HFFc6 (cell line): ENCODE measurements around the gene JAZF1. TPM values are rescaled to one million over a fixed set of nuclear protein-coding genes. Genes with fewer than 3 reads are reported as not detected.
A peak's percentile ranks its signal among the peaks of the same experiment; 100 is the strongest.

Experiments used
- DNase-seq: peaks from one replicate; pipeline ENCODE4 v3.0.0-alpha.2; 2018
- H3K27ac Mint-ChIP-seq: 2 replicates; pipeline ENCODE4 v1.8.0; 2020; ENCODE audit warnings: mild to moderate bottlenecking, mixed read lengths
- H3K27me3 Mint-ChIP-seq: 2 replicates; pipeline ENCODE4 v1.8.0; 2021; ENCODE audit warnings: mild to moderate bottlenecking, moderate library complexity, mixed read lengths; ENCODE audit not compliant: insufficient read depth
- H3K36me3 Mint-ChIP-seq: 2 replicates; pipeline ENCODE4 v1.8.0; 2021; ENCODE audit warnings: low read depth, mixed read lengths
- H3K4me1 Mint-ChIP-seq: 2 replicates; pipeline ENCODE4 v1.8.0; 2020; ENCODE audit warnings: low read depth, mixed read lengths
- H3K4me3 Mint-ChIP-seq: 2 replicates; pipeline ENCODE4 v1.8.0; 2020; ENCODE audit warnings: mild to moderate bottlenecking, moderate library complexity, mixed read lengths
- H3K9me3 Mint-ChIP-seq: 2 replicates; pipeline ENCODE4 v1.8.0; 2020; ENCODE audit warnings: mild to moderate bottlenecking, mixed read lengths
- CTCF ChIP-seq: fragments of 200-600 bp; sonication (generic); IDR thresholded peaks from 2 replicates; pipeline ENCODE4 v1.5.0; 2021; ENCODE audit warnings: antibody characterized with exemption, mild to moderate bottlenecking
- total RNA-seq, 6 experiments: library from RNA; stranded (reverse); fragmentation: NEBNext Ultra II Directional; extraction: Animal tissue kit (Norgen Biotek cat#: 25700); gene quantifications; 2 replicates in 1 of 6; 3 replicates in 5 of 6; pipeline ENCODE4 v1.2.3, GENCODE V29; 2021

Gene JAZF1
- total RNA-seq, 6 experiments from 2014 or later: 17.5 to 26.3 (median 21.4) TPM

GRCh38 chr7:28013441-28013840, 167.2 kb downstream of the JAZF1 start:
- Mint-ChIP-seq H3K4me1 (peaks cover 37% of the 10 kb centered on the region), H3K4me3 (no peak overlapping the region), H3K9me3 (peaks cover 5% of the 10 kb centered on the region), H3K27me3 (no peaks in the 10 kb centered on the region; the same call in none of the 2 replicates), H3K36me3 (peaks cover 21% of the 10 kb centered on the region), H3K27ac (no peak overlapping the region)
- DNase-seq: no peak
- TF ChIP-seq CTCF: no peak

- no peak for DNase-seq
- peaks cover 32% of the 10 kb centered on the region for H3K4me1 Mint-ChIP-seq
- H3K9me3 Mint-ChIP-seq: peaks cover 5% of the 10 kb centered on the region
- no peak overlapping the region for H3K27ac Mint-ChIP-seq
- H3K27me3 Mint-ChIP-seq: no peaks in the 10 kb centered on the region; the same call in none of the 2 replicates
- H3K4me3 Mint-ChIP-seq: no peak overlapping the region
- peaks cover 21% of the 10 kb centered on the region for H3K36me3 Mint-ChIP-seq
- no peak for TF ChIP-seq CTCF
Observed at GRCh38 chr7:28013019-28013418, 167.6 kb downstream of the JAZF1 start.

GRCh38 chr7:28008911-28009310, 171.7 kb downstream of the JAZF1 start:
- TF ChIP-seq CTCF: no peak
- DNase-seq: no peak
- H3K27me3 Mint-ChIP-seq: no peaks in the 10 kb centered on the region; the same call in none of the 2 replicates
- H3K27ac Mint-ChIP-seq: no peak overlapping the region
- peaks cover 24% of the 10 kb centered on the region for H3K4me1 Mint-ChIP-seq
- no peak overlapping the region for H3K4me3 Mint-ChIP-seq
- H3K36me3 Mint-ChIP-seq: peaks cover 4% of the 10 kb centered on the region; the same call in 1 of the 2 replicates
- no peaks in the 10 kb centered on the region for H3K9me3 Mint-ChIP-seq

- Mint-ChIP-seq H3K4me3 (no peak overlapping the region), H3K9me3 (no peaks in the 10 kb centered on the region), H3K36me3 (no peaks in the 10 kb centered on the region), H3K27ac (no peak overlapping the region), H3K4me1 (peaks cover 18% of the 10 kb centered on the region), H3K27me3 (no peaks in the 10 kb centered on the region; the same call in none of the 2 replicates)
- TF ChIP-seq CTCF: no peak
- no peak for DNase-seq
Observed at GRCh38 chr7:28008171-28008570, 172.4 kb downstream of the JAZF1 start.

- Mint-ChIP-seq H3K4me3 (no peak overlapping the region), H3K4me1 (peaks cover 9% of the 10 kb centered on the region), H3K9me3 (no peaks in the 10 kb centered on the region), H3K27me3 (no peaks in the 10 kb centered on the region; the same call in none of the 2 replicates), H3K27ac (no peak overlapping the region), H3K36me3 (no peaks in the 10 kb centered on the region)
- DNase-seq: no peak
- no peak for TF ChIP-seq CTCF
Observed at GRCh38 chr7:28006491-28006890, 174.1 kb downstream of the JAZF1 start.

- peaks cover 9% of the 10 kb centered on the region for H3K4me1 Mint-ChIP-seq
- H3K27ac Mint-ChIP-seq: peak overlapping the region; percentile 38
- no peak overlapping the region for H3K4me3 Mint-ChIP-seq
- TF ChIP-seq CTCF: no peak
- no peaks in the 10 kb centered on the region for H3K36me3 Mint-ChIP-seq
- no peak for DNase-seq
- no peaks in the 10 kb centered on the region for H3K9me3 Mint-ChIP-seq
- no peaks in the 10 kb centered on the region; the same call in none of the 2 replicates for H3K27me3 Mint-ChIP-seq
Observed at GRCh38 chr7:28005847-28006231, 174.8 kb downstream of the JAZF1 start.
